ENCODE data around the gene AMPD2.
"Not testable (repeated sequence)": the region's sequence is repeated elsewhere in the genome, so short reads cannot be mapped to it uniquely, and the experiment has no call there.

The AMPD2 gene

DNA sequence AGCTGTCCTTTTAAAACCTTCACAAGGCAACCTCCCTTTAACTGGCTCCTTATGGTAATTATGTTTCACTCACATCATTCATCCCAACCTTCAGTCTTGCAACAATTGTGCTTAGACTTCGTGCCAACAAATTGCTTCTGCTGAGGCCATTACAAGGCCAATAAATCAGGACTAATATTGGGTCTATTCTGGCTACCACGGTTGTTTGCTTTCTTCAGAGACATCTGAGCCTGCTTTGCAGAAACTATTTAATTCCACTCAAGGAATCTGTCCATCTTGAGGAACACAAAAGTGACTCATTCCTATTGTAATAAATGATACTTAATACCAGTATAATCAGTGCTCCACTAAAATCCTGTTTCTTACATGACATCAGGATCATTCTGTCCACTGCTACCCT is 33.7 kb downstream of the AMPD2 start:
- DNase-seq (ENCODE audit: low read depth): no peak

- no peak for DNase-seq (ENCODE audit: low read depth)
Observed at GRCh38 chr1:109654519-109654918, 34.9 kb downstream of the AMPD2 start.

DNA sequence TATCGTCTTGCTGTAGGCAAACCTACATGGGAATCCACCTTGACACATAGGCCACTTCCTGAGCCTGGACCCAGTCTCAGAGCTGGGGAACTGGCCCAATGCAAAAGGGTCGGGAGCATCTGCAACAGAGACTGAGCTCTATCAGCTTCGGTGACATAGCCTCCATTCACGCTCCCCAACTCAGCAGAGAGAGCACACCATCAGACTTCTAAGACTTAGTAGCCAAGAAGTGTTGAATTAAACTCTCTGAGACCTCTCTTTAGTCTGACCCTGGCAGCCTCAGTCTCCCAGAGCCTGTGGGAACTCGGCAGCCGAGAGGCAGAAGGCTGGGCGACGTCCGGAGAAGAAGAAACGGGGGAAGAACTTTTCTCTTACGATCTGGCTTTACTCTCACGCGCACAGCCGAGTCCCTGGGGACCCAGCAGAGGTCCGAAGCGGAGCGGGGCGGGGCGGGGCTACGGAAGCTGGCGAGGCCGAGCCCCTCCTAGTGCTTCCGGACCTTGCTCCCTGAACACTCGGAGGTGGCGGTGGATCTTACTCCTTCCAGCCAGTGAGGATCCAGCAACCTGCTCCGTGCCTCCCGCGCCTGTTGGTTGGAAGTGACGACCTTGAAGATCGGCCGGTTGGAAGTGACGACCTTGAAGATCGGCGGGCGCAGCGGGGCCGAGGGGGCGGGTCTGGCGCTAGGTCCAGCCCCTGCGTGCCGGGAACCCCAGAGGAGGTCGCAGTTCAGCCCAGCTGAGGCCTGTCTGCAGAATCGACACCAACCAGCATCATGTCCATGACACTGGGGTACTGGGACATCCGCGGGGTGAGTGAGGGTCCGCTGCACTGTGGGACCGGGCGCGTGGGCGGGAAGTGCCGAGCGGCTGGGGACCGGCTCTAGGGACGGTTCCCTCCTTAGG is 36.2 kb downstream of the AMPD2 start, which contains the start of gene GSTM4:
Gene GSTM4, plus strand, starts transcription at position 485 of the 905 bp plus-strand sequence. Its CDS starts 291 bp downstream, at position 776.
- DNase-seq (ENCODE audit: low read depth): peak; percentile 46

DNA sequence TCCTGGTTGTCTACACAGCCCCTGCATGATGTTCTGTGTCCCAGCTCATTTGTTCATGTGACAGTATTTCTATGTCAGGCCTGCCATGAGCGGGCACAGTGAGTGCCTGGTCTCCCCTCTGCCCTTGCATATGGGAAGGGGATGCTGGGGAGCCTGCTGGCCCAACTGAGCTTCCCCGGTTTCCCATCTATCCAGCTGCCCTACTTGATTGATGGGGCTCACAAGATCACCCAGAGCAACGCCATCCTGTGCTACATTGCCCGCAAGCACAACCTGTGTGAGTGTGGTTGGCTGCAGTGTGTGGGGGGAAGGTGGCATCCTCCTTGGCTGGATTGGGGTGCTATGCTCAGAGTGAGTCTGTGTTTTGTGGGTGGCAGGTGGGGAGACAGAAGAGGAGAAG is 37.8 kb downstream of the AMPD2 start:
- DNase-seq (ENCODE audit: low read depth): no peak

DNA sequence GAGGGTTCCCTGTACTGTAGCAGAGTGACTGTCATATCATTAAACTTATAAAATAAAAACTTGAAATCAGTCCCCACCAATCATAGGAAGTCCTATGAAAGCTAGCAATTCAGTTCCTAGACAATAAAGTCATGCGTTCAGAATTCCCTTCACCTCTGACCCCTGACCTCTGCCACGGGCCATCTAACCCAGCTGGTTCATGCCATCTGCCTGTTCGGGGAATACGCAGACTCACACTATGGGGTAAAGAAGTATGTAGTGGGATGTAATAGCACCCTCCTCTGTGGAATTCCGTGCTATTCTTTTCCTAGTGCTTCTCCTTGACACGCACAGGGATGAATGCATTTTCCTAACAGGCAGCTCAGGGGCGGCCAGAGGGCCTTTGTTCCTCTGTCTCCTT is 38.3 kb downstream of the AMPD2 start:
- no peak for DNase-seq (ENCODE audit: low read depth)

DNA sequence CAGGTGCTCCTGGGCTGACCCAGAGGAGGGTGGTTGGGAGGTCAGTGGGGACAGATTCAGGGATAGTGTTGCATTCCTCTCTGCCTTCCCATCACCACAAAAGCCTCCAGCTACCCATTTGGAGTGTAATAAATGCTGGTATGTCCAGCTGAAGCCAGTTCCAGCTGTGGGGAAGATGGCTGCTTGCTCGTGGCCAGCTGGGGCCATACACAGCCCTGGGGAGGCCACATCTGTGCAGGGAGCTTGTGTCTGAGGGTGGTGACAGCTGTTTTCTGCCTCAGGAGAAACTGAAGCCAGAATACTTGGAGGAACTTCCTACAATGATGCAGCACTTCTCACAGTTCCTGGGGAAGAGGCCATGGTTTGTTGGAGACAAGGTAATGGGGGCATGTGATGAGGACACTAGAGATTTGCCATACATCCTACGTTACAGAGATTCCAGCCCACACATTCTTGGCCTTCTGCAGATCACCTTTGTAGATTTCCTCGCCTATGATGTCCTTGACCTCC is 39.0 kb downstream of the AMPD2 start:
- DNase-seq (ENCODE audit: low read depth): no peak

DNA sequence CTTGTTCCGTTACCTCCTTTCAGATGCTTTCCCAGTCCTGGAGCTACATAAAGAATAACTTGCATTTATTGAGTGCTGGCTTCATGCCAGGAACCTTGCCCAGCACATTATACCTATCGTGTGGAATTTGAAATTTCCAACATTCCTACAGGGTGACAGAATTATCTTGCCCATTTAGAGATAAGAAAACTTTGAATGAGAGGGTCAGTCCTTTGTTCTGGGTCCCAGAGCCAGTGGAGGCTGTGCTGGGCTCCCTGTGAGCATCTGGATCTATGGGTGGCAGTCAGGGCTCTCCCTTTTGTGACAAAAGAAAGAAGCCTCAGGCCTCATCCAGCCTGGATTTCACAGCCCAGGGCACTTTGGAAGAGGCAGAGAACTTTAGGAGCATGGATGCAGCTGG is 39.5 kb downstream of the AMPD2 start:
- DNase-seq (ENCODE audit: low read depth): no peak

GRCh38 chr1:109659997-109660690 is 40.5 kb downstream of the AMPD2 start:
- DNase-seq (ENCODE audit: low read depth): no peak

DNA sequence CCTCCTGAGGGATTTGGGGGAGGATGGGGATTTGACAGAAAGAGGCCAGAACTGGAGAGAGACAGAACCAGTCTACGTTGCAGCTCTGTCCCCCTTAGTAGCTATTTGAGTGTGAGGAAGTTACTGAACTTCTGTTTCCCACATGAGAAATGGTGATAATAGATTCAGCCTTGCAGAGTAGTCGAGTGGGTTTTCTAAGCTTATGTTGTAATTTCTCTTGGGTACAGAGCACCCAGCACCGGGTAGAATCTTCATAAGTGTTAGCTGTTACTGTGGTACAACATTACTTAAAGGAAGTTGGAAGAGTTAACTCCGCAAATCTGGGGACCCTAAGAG is 41.0 kb downstream of the AMPD2 start:
- DNase-seq (ENCODE audit: low read depth): not testable (repeated sequence)

GRCh38 chr1:109661391-109661790 is 41.8 kb downstream of the AMPD2 start:
- no peak for DNase-seq (ENCODE audit: low read depth)

GRCh38 chr1:109664671-109665070 is 45.0 kb downstream of the AMPD2 start:
- DNase-seq (ENCODE audit: low read depth): no peak

- peak; percentile 66 for DNase-seq (ENCODE audit: low read depth)
Observed at GRCh38 chr1:109667452-109668122, 48.0 kb downstream of the AMPD2 start, which contains the start of gene GSTM2. TSS of gene GSTM2 (plus strand) at chr1:109668057. CDS start at chr1:109668116, 59 bp downstream.

DNA sequence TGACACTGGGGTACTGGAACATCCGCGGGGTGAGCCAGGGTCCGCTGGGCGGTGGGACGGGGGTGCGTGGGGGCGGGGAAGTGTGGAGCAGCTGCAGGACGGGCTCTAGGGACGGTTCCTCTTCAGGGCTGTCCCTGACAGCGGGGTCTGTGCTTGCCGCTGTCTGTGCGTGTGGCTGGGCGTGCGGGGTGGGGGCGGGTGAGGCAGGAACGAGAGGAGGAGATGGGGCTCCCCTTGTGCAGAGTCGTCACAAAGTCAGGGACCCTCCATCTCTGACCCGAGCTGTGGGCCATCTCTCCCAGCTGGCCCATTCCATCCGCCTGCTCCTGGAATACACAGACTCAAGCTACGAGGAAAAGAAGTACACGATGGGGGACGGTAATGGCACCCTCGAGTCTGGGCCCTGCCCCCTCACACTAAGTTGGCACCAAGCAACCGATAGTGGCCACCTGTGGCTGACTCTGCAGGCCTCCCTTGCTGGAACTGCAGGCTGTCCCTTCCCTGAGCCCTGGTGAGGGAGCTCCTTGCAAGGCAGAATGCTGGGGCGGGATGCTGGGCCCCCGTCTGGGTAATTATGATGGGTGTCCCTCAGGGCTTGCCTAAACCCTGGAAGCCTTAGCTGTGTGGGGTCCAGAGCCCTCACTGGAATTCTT is 48.6 kb downstream of the AMPD2 start:
- DNase-seq (ENCODE audit: low read depth): no peak

GRCh38 chr1:109669246-109669948 is 49.8 kb downstream of the AMPD2 start:
- no peak for DNase-seq (ENCODE audit: low read depth)

GRCh38 chr1:109669949-109670302 is 50.3 kb downstream of the AMPD2 start:
- DNase-seq (ENCODE audit: low read depth): not testable (repeated sequence)

DNA sequence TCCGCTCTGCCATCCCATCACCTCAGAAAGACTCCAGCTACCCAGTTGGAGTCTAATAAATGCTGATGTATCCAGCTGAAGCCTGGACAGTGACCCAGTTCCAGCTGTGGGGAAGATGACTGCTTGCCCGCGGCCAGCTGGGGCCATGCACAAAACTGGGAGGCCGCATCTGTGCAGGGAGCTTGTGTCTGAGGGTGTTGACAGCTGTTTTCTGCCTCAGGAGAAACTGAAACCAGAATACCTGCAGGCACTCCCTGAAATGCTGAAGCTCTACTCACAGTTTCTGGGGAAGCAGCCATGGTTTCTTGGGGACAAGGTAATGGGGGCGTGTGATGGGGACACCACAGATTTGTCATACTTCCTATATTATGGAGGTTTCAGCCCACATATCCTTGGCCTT is 51.4 kb downstream of the AMPD2 start:
- no peak for DNase-seq (ENCODE audit: low read depth)

DNA sequence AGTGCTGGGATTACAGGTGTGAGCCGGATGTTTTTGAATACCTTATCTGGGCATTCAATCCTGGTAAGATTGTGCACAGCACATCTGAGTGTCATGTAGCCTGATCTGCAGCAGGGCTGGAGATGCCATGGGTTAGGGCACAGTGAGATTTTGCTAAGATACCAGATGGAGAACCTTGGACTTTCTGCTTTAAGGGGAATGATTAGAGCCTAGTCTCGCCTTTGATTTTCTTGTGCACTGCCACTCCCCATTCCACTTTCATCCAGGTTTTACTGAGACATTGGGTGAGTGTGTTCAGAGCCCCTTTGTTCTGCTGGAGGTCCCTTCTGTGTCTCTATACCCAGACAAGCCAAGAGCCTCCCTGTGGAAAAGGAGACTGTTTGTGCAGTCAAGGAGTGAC is 54.2 kb downstream of the AMPD2 start:
- DNase-seq (ENCODE audit: low read depth): not testable (repeated sequence)

- not testable (repeated sequence) for DNase-seq (ENCODE audit: low read depth)
Observed at GRCh38 chr1:109676683-109677381, 57.2 kb downstream of the AMPD2 start.

DNA sequence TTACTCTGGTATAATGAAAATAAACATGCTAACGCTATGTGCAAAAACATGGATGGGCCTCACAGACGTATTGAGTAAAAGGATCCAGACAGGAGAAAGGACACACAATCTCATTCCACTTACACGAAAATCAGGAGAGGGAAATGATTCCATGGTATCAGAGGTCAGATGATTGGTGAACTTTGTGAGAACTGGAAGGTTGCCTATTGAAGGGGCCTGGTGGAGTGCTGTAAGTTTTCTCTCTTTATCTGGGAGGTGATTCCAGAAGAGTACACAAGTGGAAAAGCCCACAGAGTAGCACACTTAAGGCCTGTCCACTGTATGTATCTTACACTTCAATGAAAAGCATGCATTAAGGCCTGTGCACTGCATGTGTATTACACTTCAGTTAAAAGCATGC is 57.8 kb downstream of the AMPD2 start:
- no peak for DNase-seq (ENCODE audit: low read depth)

- DNase-seq (ENCODE audit: low read depth): not testable (repeated sequence)
Observed at GRCh38 chr1:109678637-109679036, 59.0 kb downstream of the AMPD2 start.

Measured in T-helper 22 cell (primary cell).